ENCODE measurements around the gene GEMIN4.
"Not testable (repeated sequence)": the region's sequence is repeated elsewhere in the genome, so short reads cannot be mapped to it uniquely, and the experiment has no call there.

The GEMIN4 gene

DNA sequence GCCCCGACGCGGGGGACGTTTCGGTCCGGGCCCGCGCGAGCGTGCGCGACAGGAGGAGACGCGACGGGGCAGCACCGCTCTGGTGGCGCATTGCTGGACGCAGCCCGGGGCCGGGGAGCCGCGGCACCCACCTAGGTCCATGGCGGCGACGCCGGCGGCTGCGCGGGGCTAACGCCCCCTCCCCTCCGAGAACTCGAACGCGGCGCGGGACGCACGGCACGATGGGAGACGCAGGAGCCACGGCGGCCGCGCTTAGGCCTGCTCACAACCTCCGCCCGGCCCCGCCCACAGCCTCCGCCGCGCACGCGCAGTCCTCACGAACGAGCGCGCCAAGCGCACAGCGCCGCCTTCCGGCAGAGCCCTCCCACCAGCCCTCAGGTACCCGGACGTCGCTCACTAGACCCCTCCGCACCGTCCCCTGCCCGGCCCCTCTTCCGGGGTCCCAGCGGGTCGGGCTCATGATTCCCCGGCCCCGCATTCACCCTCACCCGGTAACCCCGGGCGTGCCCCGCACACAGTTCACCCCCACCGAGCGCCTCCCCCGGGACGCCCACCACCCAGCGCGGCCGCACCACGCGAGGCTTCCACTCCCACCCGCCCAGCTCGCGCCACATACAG lies at the start of gene GEMIN4:
Gene GEMIN4 (minus strand): TSS at position 263 of the 618 bp plus-strand sequence. CDS start 122 bp downstream, at position 141.
- DNase-seq (ENCODE audit: low read depth) = peak; percentile 97

DNA sequence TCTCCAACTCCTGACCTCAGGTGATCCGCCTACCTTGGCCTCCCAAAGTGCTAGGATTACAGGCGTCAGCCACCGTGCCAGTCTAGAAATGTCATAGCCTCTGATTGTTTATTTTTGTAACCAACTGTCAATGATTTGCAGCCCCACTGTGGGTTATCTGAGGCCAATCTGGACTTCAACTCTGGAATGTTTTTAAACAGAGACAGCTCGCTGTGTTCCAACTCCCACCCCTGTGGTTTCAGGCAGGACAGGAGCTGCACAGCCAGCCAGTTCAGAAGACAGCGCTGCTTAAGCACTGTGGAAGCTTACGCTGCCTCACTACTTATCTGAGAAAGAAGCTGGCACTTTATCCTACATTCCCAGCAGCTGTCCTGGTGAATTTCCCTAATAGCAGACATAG lies 49.6 kb upstream of the GEMIN4 start:
- no peak for DNase-seq (ENCODE audit: low read depth)

DNA sequence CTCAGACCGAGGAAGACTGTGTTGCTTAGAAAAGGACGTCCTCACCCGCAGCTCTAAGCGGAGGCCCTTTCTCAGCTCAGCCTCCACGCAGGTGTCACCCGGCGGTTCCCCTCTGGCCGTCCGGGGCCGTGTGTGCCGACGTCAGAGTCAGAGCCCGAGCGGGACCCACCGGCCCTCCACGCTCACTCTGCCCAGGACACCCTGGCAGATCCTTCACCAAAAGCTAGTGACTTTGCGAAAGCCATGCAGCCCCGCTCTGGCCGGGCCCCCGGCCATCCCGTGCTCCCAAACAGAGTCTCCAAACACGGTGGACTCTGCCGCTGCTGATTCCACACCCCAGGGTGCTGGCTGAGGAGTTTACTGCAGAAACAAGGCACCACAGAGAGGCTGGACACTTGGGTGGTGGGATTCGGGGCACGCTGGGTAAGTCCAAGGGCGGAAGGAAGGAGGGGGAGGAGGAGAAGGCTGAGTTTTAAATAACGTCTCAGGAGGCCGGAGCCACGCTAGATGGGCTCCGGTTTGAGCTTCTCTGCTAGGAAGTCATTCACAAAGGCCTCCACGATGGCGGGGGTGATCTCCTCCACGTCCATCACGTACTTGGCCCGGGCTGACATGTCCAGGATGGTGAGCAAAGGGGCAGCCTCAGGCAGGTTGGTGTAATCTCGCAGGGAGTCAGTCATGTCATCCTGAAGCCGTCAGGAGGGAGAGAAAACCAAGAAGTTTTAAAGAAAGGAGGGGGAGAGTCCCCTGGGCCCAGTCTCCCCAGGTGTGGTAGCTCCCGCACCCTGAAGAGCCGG lies 48.6 kb upstream of the GEMIN4 start:
- DNase-seq (ENCODE audit: low read depth) = no peak

DNA sequence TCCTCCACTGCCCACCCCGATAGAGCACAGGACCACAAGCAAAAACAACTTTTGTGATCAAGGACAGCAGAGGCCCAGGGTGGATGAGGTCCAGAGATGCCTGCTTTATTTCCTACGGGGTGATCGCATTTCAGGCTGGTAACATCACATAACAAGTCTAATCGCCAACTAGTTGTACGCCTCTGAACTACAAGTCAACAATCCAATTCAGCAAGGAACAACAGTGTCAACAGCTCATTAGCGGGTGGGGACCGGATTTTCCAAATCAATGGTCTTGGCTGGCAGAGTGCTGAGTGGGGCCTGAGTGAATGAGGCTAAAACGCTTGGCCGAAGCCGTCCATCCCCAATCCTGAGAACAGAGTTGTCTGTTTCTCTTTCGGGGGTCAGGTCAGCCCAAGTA lies 47.2 kb upstream of the GEMIN4 start:
- no peak for DNase-seq (ENCODE audit: low read depth)

DNA sequence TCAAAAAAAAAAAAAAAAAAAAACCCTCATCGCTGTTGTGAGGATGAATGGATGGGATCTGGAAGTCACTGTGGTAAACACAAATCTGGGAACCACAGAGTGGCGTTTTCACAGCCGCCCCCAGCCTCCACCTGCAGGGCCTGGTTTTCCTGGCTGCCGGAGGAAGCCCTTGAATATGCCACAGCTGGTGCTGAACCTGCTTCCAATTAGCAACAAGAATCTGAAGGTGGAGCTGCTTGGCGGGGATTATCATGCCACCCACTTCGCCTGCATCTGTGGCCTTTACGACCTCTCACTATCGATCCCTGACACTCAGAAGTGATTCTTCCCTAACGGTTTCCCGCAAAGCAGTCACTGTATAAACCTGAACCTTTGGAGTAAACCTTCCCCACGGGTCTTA lies 46.2 kb upstream of the GEMIN4 start:
- no peak for DNase-seq (ENCODE audit: low read depth)

DNA sequence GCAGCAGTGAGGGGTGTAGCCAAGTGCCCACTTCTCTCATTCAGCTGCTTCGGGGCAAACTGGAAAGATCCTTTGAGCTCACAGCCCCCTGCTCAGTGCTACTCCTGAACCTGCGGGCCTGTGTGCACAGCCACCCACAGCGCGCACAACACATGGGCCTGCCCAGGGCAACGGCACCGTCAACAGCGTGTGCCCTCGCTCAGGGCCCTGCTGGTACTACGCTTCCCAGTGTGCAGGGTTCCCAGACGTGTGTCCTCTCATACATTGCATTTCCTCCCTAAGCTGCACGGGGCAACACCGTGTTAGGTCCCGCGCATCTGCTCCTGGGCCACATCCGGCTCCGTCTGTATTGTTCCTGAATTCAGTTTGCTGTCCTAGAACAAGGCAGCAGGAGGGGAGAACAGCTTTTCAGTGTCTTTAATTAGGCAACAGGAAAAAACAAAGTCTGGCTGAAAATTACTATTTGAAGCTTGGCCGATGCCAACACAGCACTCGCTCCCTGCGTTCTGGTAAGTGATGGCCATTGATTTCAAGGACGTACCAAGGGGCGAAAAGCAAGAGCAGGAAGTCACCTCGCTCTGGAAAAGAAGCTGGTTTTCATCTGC lies 45.3 kb upstream of the GEMIN4 start:
- DNase-seq (ENCODE audit: low read depth) = no peak

DNA sequence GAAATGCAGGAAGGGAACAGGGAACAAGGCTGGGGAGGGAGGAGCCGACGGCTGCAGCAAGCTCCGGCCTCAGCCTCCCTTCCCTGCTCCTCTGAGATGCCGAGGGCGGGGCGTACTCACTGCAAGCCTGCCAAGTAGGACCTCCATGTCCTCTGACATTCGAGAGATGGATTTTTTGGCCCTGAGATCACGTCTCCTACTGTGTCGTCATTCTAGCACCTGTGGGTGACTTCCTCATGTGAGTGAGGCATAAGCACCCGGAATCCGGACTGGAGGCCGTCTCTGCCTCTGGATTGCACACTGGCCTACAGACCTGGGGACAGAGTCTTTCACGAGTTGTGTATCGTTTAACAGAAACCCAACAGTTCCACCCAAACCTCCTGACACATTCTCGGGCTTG lies 44.5 kb upstream of the GEMIN4 start:
- no peak for DNase-seq (ENCODE audit: low read depth)

DNA sequence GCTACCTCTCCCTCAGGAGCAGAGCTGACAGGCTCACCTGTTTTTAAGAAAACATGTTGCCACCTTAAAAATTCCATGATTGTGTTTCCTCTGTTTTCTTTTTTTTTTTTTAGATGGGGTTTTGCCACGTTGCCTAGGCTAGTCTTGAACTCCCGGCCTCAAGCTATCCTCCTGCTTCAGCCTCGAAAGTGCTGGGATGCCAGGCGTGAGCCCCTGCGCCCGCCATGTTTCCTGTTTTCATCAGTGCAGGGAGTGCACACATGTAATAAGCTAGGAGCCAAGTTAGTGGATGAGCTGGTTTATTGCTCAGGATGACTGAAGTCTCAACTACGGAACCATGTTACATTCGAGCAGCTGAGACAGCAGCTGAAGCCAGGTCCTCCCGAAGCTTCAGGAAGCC lies 43.7 kb upstream of the GEMIN4 start:
- no peak for DNase-seq (ENCODE audit: low read depth)

DNA sequence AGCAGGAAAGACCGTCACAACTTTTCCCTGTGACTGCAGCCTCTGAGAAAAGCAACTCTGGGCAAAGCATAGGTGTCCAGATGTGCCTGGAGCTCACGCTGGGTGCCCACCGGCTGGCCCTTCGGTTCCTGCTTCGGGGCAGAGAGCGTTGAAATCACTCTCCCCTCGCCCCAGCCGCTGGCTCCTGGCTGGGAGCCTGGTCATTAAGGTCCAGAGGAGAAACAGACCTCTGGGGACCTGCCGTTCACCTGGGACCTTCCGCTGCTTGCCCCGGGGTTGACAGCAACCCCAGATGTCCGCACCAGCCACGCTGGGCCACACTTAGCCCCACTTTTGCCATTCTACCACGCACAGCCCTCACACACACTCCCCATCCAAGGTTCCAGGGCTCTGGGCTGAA lies 43.2 kb upstream of the GEMIN4 start:
- DNase-seq (ENCODE audit: low read depth) = no peak

DNA sequence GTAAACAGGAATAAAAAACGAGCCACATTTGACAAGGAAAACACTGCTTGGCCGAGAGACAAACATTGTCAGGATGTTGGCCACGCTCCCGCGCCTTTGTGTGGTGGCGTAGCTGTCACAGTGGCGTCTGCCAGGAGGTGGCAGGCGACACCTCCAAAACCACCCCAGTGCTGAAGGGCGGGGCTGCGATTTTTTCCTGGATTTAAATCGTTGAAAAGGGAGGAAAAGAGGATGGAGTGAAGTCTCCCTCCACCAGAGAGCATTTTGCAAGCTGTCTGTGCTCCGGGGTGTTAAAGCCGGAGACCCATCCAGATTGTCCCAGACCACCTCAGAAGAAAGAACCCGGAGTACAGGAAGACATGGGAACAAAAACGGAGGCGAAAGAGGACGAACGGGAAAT lies 42.8 kb upstream of the GEMIN4 start:
- DNase-seq (ENCODE audit: low read depth) = no peak

DNA sequence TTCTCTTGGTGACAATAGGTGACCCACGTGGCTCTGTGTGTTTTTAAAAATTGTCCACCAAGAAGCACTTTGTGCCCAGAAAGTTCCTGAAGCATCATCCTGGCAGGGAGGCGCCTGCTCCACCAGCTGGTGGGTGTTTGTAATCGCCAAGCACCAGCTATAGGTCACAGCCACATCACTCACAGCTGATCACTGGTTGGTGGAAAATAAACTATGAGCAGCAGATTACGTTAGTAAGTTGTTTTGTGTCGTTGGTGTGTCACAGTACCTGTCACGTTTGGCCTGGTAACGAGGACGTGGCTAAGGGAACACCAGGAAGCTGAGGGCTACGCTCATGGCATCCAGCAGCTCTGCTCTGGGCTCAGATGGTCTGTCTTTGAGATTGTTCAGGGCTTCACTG lies 40.2 kb upstream of the GEMIN4 start:
- DNase-seq (ENCODE audit: low read depth) = no peak

DNA sequence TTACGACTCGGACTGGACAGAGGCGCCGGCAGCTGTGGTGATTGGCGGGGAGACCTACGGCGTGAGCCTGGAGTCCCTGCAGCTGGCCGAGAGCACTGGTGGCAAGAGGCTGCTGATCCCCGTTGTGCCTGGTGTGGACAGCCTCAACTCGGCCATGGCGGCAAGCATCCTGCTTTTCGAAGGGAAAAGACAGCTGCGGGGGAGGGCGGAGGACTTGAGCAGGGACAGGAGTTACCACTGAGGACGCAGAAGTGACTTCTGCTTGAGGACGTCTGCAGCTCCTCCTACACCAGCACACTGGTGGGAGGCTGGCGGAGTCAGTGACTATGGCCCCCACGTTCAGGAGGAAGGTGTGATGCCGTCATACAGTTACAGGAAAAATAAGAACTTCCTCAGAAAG lies 39.8 kb upstream of the GEMIN4 start:
- no peak for DNase-seq (ENCODE audit: low read depth)

DNA sequence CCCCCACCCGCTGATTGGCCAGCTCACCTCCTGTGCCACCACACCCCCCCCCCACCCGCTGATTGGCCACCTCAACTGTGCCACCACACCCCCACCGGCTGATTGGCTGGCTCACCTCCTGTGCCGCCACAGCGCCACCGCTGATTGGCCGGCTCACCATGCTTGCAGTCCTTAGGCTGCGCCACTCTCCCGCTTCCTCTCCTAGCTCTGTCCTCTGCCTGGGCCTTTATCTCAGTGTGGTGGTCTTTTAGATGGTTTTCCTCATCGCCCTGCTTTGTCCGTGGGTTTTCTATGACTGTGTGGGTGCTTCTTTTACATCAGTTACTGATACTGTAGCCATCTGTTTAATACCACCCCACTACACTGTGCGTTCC lies 38.8 kb upstream of the GEMIN4 start:
- not testable (repeated sequence) for DNase-seq (ENCODE audit: low read depth)

DNA sequence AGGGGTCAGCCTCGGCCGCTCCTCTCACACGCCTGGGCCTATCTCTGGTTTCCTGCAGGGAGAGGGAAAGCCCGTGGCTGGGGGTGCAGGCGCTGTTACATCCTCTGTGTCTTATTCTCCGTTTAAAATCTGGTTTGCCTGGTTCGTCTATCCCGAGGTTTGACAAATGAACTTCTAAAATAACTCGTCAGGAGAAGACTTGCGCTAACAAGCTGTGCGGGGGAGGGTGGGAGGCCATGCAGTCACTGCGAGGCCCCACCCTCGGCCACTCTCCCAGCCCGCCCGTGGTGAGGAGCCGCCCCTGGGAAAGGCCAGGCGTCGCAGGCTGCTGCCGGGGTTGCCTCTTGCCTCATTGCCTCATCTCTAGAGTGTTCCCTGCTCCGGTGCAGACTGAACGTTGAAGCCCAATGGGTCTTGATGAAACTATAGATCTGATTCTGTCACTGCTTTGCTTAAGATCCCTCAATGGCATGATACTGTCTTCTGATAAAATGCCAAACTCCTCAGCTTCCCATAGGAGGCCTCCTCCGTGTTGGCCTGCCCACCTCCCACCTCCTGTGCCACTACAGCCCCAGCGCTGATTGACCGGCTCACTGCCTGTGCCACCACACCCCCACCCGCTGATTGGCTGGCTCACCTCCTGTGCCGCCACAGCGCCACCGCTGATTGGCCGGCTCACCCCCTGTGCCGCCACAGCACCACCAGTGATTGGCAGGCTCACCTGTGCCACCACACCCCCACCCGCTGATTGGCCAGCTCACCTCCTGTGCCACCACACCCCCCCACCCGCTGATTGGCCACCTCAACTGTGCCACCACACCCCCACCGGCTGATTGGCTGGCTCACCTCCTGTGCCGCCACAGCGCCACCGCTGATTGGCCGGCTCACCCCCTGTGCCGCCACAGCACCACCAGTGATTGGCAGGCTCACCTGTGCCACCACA lies 38.1 kb upstream of the GEMIN4 start:
- DNase-seq (ENCODE audit: low read depth) = not testable (repeated sequence)

DNA sequence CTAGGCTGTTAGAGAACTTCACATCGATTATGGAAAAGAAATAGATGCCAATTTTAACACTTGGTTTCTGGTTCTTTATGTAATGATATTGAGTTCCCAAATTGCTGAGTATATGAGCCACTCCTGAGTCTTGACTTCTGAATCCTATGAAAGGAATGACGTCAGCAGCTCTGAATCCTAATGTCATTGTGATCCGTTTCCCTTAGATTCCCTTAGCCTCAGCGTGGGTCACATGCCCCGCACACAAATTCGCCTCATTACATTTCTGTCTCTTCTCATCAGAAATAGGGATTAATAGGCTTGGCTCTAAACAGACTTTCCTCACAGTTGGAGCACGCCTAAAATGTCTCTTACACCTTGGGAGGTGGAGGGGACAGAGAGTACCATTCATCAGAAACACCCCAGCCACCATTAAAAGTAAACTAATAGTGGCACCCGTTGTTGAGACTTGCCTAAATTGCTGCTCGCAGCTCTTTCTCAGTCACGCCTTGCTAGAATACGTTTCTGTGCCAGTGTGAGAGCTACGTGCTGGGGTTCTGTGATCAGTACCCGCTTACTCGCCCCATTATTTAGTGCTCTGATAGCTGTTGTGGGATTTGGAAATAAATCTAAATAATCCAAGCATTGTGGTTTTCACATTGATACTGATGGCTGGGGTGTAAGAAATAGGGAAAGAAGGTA lies 37.2 kb upstream of the GEMIN4 start:
- no peak for DNase-seq (ENCODE audit: low read depth)

DNA sequence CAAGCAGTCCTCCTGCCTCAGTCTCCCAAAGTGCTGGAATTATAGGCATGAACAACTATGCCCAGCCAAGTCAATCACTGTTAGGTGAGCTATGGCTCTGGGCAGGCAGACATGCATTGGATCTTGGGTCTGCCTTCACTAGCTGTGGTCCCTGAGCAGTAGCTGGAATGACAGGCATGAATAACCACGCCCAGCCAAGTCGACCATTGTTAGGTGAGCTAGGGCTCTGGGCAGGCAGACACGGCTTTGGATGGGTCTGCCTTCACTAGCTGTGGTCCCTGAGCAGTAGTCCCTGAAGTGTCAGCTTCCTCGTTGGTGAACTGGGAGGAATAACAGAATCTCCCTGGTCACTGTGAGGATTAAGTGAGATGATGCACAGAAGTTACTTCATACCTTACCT lies 36.5 kb upstream of the GEMIN4 start:
- DNase-seq (ENCODE audit: low read depth) = no peak

DNA sequence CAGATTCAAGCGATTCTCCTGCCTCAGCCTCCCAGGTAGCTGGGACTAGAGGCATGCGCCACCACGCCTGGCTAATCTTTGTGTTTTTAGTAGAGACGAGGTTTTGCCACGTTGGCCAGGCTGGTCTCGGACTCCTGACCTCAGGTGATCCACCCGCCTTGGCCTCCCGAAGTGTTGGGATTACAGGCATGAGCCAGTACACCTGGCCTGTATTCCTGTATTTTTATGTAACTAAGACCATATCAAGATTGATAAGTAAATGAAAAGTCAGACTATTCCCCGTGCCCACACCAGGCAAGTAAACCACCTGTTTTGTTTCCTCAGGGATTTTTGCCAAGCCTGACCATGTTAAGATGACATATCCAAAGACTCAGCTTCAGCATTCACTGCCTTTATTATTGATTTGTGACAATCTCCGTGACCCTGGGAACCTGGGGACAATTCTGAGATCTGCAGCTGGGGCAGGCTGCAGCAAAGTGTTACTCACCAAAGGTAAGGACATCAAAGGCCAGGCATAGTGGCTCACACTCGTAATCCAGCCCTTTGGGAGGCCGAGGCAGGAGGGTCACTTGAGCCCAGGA lies 35.7 kb upstream of the GEMIN4 start:
- DNase-seq (ENCODE audit: low read depth) = no peak

DNA sequence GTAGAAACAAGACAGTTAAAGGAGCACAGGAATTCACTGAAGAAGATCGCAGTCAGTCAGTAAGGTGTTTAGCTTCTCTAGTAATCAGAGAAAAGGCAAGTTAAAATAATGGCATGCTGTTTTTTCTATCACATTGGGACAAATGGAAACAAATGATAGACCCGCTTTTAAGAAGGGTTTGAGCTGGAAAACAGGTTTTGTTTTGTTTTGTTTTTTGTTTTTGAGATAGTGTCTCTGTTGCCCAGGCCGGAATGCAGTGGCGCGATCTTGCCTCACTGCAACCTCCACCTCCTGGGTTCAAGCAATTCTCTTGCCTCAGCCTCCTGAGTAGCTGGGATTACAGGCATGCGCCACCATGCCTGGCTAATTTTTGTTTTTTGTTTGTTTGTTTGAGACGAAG lies 33.8 kb upstream of the GEMIN4 start:
- not testable (repeated sequence) for DNase-seq (ENCODE audit: low read depth)

DNA sequence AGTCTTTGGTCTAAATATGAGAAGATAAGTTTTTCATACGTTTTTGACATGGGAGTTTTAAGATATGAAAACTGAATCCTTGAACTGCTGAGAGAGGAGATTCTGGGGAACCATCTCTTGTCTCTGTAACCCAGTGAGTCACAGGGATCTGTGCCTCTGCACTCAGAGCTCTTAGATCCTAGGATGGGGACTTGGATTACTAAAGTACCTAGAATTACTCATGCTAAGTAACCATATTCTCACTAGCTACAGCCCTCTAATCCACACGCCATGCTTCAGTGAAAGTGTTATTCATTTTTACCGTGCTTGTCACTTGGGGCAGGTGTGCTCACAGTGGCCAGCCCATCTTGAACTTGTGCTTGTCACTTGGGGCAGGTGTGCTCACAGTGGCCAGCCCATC lies 32.1 kb upstream of the GEMIN4 start:
- no peak for DNase-seq (ENCODE audit: low read depth)

DNA sequence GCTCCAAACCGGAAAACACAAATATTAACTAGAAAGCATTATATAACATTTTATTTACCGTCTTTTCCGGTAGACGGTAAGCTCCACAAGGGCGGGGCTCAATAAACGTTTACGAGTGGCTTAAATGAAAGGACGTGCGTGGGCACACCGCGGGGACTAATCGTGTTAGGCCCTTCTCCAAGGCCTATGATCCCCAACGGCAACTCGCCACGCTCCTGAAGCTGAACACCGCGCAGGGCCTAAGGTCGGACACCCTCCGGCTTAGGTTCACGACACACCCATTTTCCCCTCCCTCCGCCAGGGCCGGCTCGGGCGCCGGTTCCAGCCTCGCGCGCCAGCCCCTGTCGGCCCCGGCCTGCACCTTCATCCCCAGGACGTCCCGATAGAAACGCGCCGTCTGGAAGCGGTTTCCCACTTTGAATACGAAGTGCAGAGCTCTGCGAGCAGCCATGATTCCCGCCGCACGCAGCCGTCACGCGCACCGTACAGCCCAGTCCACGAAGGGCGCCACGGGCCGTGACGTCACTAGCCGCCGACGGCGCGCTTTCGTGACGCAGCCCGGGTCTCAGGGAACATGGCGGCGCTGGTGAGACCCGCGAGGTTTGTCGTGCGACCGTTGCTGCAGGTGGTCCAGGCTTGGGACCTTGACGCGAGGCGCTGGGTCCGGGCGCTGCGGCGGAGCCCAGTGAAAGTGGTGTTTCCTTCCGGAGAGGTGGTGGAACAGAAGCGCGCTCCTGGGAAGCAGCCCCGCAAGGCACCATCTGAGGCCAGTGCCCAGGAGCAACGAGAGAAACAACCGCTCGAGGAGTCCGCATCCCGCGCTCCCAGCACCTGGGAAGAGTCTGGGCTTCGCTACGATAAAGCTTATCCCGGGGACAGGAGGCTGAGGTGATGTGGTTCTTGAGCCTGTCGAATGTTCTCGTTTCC lies 30.0 kb upstream of the GEMIN4 start, which contains the start of the genes GLOD4 and MRM3:
Gene GLOD4 (minus strand): TSS at position 476 of the 927 bp plus-strand sequence. CDS start 25 bp downstream, at position 451.
Gene MRM3 (plus strand): TSS at position 549 of the 927 bp plus-strand sequence. CDS start 26 bp downstream, at position 575.
- DNase-seq (ENCODE audit: low read depth) = peak; percentile 90

Data from activated gamma-delta T cell treated with anti-CD3 and anti-CD28 coated beads, Interleukin-2, amount 50 U/mL, for 16 hours (primary cell).